Hepatocyte (in vitro differentiated cells): ENCODE data around the gene MYH7B. TPM values are rescaled to one million over a fixed set of nuclear protein-coding genes. Genes with fewer than 3 reads are reported as not detected.

Source experiments
- DNase-seq: peaks from one replicate; pipeline ENCODE4 v3.0.0-alpha.2; 2016; ENCODE audit warnings: low spot score
- H2AFZ ChIP-seq: fragments of 200-600 bp; sonication (generic); 2 replicates; pipeline ENCODE4 v1.6.0; 2016; ENCODE audit warnings: antibody characterized with exemption, mild to moderate bottlenecking
- H3K27ac ChIP-seq: fragments of 200-600 bp; sonication (generic); 2 replicates; pipeline ENCODE4 v1.5.1; 2016; ENCODE audit warnings: mild to moderate bottlenecking
- H3K27me3 ChIP-seq: fragments of 200-600 bp; sonication (generic); 2 replicates; pipeline ENCODE4 v1.6.1; 2016
- H3K36me3 ChIP-seq: fragments of 200-600 bp; sonication (generic); replicated peaks from 2 replicates; pipeline ENCODE4 v1.5.1; 2016; ENCODE audit warnings: low read depth; ENCODE audit not compliant: insufficient read depth
- H3K4me1 ChIP-seq: fragments of 200-600 bp; sonication (generic); 2 replicates; pipeline ENCODE4 v1.5.1; 2016; ENCODE audit warnings: mild to moderate bottlenecking, moderate library complexity; ENCODE audit not compliant: insufficient read depth
- H3K4me2 ChIP-seq: fragments of 200-600 bp; sonication (generic); 2 replicates; pipeline ENCODE4 v1.6.0; 2016
- H3K4me3 ChIP-seq: fragments of 200-600 bp; sonication (generic); 2 replicates; pipeline ENCODE4 v1.5.1; 2016; ENCODE audit warnings: mild to moderate bottlenecking
- H3K79me2 ChIP-seq: fragments of 200-600 bp; sonication (generic); 2 replicates; pipeline ENCODE4 v1.6.0; 2017; ENCODE audit warnings: mild to moderate bottlenecking
- H3K9me2 ChIP-seq: fragments of 200-600 bp; sonication (generic); replicated peaks from 2 replicates; pipeline ENCODE4 v1.6.0; 2017; ENCODE audit warnings: mild to moderate bottlenecking; ENCODE audit not compliant: insufficient read depth
- H3K9me3 ChIP-seq: fragments of 200-600 bp; sonication (generic); 2 replicates; pipeline ENCODE4 v1.5.1; 2016; ENCODE audit warnings: low read depth, mild to moderate bottlenecking
- H4K20me1 ChIP-seq: fragments of 200-600 bp; sonication (generic); 2 replicates; pipeline ENCODE4 v1.6.0; 2016; ENCODE audit warnings: mild to moderate bottlenecking; ENCODE audit not compliant: insufficient read depth, poor library complexity, severe bottlenecking
- CTCF ChIP-seq: fragments of 200-600 bp; sonication (generic); IDR thresholded peaks from 2 replicates; pipeline ENCODE4 v1.5.1; 2016; ENCODE audit warnings: antibody characterized with exemption, mild to moderate bottlenecking; ENCODE audit not compliant: poor library complexity
- EZH2 ChIP-seq: fragments of 200-600 bp; sonication (generic); IDR thresholded peaks from 2 replicates; pipeline ENCODE4 v1.6.1; 2016; ENCODE audit warnings: antibody characterized with exemption, mild to moderate bottlenecking, borderline replicate concordance
- EZH2phosphoT487 ChIP-seq: fragments of 200-600 bp; sonication (generic); IDR thresholded peaks from one replicate; pipeline ENCODE4 v1.6.1; 2018; ENCODE audit warnings: antibody characterized with exemption, mild to moderate bottlenecking, low read depth, moderate library complexity; ENCODE audit not compliant: unreplicated experiment, severe bottlenecking
- WGBS: methylation state at CpG from one replicate; pipeline ENCODE4 v1.1.6; 2016; ENCODE audit warnings: low lambda C conversion rate; ENCODE audit errors: missing lambda C conversion rate; 5-methylcytosine and 5-hydroxymethylcytosine counted together
- polyA plus RNA-seq: library from polyadenylated mRNA; unstranded; fragments of >200 nt; fragmentation: Nextera tagmentation; extraction: Ambion mirVana; gene quantifications from 2 replicates; pipeline ENCODE4 v1.2.1, GENCODE V29; 2016
- total RNA-seq: library from RNA; depleted of rRNA; stranded (reverse); fragments of >200 nt; gene quantifications from 2 replicates; pipeline ENCODE4 v1.2.3, GENCODE V29; 2014

The MYH7B gene
- total and polyA plus RNA-seq, 2 experiments from 2014 or later = 0.07 to 0.42 TPM

GRCh38 chr20:34982270-34983088 is 26.8 kb downstream of the MYH7B start:
- DNase-seq = no peak
- no peaks in the 10 kb centered on the region for H4K20me1 ChIP-seq
- WGBS = 92% methylated on average over 16 of the region's 21 CpGs
- no peak for TF ChIP-seq EZH2phosphoT487
- TF ChIP-seq CTCF = no peak
- TF ChIP-seq EZH2 = no peak
- no peaks in the 10 kb centered on the region for H3K9me2 ChIP-seq
- no peak overlapping the region for H3K27ac ChIP-seq
- H3K4me2 ChIP-seq = no peak overlapping the region
- no peak overlapping the region for H2AFZ ChIP-seq
- no peaks in the 10 kb centered on the region for H3K36me3 ChIP-seq
- H3K4me3 ChIP-seq = no peak overlapping the region
- H3K9me3 ChIP-seq = no peaks in the 10 kb centered on the region
- H3K4me1 ChIP-seq = no peaks in the 10 kb centered on the region
- no peaks in the 10 kb centered on the region for H3K79me2 ChIP-seq
- peaks cover 9% of the 10 kb centered on the region for H3K27me3 ChIP-seq

GRCh38 chr20:34983089-34983820 is 27.6 kb downstream of the MYH7B start:
- no peak overlapping the region for H3K27ac ChIP-seq
- DNase-seq = no peak
- H3K27me3 ChIP-seq = peaks cover 9% of the 10 kb centered on the region
- no peaks in the 10 kb centered on the region for H3K36me3 ChIP-seq
- H3K4me1 ChIP-seq = no peaks in the 10 kb centered on the region
- no peaks in the 10 kb centered on the region for H3K79me2 ChIP-seq
- H3K9me3 ChIP-seq = no peaks in the 10 kb centered on the region
- TF ChIP-seq EZH2 (no peak), CTCF (no peak), EZH2phosphoT487 (no peak)
- no peaks in the 10 kb centered on the region for H3K9me2 ChIP-seq
- H3K4me2 ChIP-seq = no peak overlapping the region
- no peak overlapping the region for H3K4me3 ChIP-seq
- no peaks in the 10 kb centered on the region for H4K20me1 ChIP-seq
- 62% methylated on average over 5 of the region's 5 CpGs for WGBS
- no peak overlapping the region for H2AFZ ChIP-seq

GRCh38 chr20:34983995-34984735 is 28.5 kb downstream of the MYH7B start:
- H3K36me3 ChIP-seq = no peaks in the 10 kb centered on the region
- no peaks in the 10 kb centered on the region for H3K79me2 ChIP-seq
- H3K4me3 ChIP-seq = no peak overlapping the region
- DNase-seq = no peak
- no peak overlapping the region for H3K27ac ChIP-seq
- H4K20me1 ChIP-seq = no peaks in the 10 kb centered on the region
- WGBS = 47% methylated on average over 14 of the region's 14 CpGs
- no peaks in the 10 kb centered on the region for H3K9me3 ChIP-seq
- H3K4me2 ChIP-seq = no peak overlapping the region
- peaks cover 9% of the 10 kb centered on the region for H3K27me3 ChIP-seq
- TF ChIP-seq EZH2phosphoT487 (no peak), CTCF (no peak), EZH2 (no peak)
- H3K4me1 ChIP-seq = no peaks in the 10 kb centered on the region
- no peak overlapping the region for H2AFZ ChIP-seq
- H3K9me2 ChIP-seq = no peaks in the 10 kb centered on the region
